Diencephalon (tissue), 1 donor: Measurements from ENCODE around the gene MAP2K7. TPM values are rescaled to one million over a fixed set of nuclear protein-coding genes. Genes with fewer than 3 reads are reported as not detected.

Source experiments
- total RNA-seq: library from RNA; depleted of rRNA; stranded (reverse); fragments of >200 nt; gene quantifications from one replicate; pipeline ENCODE4 v1.2.3, GENCODE V29; 2014

MAP2K7 gene
- total RNA-seq, result 6.9 TPM

DNA sequence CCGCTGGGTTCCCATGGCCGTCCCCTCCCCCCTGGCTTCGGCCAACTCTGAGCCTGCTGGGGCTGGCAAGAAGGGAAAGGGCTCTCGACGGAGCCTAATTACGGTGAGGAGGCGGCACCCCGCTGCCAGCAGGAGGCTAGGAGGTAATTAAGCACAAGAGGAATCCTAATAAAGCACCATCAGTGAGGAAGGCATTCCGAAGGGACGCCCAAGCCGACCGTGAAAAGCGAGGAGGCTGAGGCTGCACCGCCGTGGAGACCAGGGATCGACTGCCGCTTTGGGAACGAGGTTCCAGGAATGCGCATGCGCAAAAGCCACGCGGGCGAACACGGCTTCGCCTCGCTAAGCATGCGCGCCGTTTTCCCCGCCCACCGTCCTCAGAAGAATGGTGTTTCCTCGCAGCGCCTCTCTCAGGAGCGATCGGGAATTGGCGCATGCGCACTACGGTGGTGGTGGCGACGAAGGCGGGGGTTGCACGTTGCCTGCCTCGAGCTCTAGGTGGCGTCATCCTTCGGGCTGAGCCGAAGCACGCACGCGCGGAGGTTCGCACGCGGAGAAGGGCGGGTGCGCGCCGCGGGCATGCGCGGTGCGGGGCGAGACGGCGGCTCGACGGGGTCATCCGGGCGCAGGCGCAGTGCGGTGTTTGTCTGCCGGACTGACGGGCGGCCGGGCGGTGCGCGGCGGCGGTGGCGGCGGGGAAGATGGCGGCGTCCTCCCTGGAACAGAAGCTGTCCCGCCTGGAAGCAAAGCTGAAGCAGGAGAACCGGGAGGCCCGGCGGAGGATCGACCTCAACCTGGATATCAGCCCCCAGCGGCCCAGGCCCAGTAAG is at the start of gene MAP2K7:
MAP2K7 (plus strand) TSS at position 634 of the 830 bp plus-strand sequence; CDS start at position 702, 68 bp downstream.

GRCh38 chr19:7874076-7874896 is 29.4 kb upstream of the MAP2K7 start, which contains the start of gene PRR36:
Gene PRR36, minus strand, starts transcription at chr19:7874390. Its CDS starts 701 bp downstream, at chr19:7873689.

DNA sequence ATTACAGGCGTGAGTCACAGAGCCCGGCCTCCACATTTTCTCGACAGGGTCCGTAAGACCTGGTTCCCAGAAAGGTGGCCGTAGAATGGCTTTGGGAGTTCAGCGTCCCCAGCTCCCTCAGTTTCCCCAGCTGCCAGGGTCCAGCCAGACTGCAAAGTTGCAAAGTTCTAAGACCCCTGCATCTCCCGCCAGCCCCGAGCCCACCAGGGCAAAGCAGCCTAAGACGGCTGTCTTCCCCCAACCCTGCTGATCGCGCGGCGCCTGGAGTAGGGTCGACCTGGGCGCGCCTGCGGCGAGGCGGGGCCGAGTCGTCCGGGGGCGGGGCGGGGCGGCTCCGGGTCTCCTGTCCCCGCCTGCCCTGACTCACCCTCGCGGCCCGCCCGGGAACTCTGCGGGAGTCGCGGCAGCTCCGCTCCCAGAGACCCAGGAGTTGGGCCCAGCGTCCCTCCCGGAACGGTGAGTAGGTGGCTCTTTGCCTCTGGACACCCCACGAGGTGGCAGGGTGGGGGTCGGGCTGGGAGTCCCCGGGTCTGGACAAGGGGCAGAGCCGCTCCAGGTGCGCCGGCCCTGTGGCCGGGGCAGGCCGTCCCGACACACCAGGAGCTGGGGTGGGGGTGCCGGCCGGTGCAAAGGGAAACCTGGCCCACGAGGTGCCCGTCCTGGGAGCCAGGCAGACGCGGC is 15.4 kb upstream of the MAP2K7 start, which contains the start of gene LRRC8E:
LRRC8E (plus strand) TSS at position 366 of the 681 bp plus-strand sequence. CDS start 7,094 bp downstream, outside the sequence.

GRCh38 chr19:7914598-7915045 is 10.9 kb downstream of the MAP2K7 start, which contains the start of gene TGFBR3L:
Gene TGFBR3L, plus strand, starts transcription at chr19:7914830.

GRCh38 chr19:7919610-7920518 is 16.2 kb downstream of the MAP2K7 start, which contains the start of gene SNAPC2:
Gene SNAPC2, plus strand, starts transcription at chr19:7920338. Its CDS starts 29 bp downstream, at chr19:7920367.

GRCh38 chr19:7926021-7926726 is 22.5 kb downstream of the MAP2K7 start, which contains the start of gene CTXN1:
Gene CTXN1, minus strand, starts transcription at chr19:7926135. Its CDS starts 597 bp downstream, at chr19:7925538.

GRCh38 chr19:7943444-7944176 is 39.9 kb downstream of the MAP2K7 start, which contains the start of gene TIMM44:
Gene TIMM44, minus strand, starts transcription at chr19:7943666. Its CDS starts 15 bp downstream, at chr19:7943651.

Other genes starting within 250 kb of the MAP2K7 start
- gene RETN, start 234.8 kb upstream of the MAP2K7 start, total RNA-seq, result 0.92 TPM
- gene MCEMP1, start 226.8 kb upstream of the MAP2K7 start, total RNA-seq, result not detected
- 16.1 TPM for gene TRAPPC5, start 223.0 kb upstream of the MAP2K7 start, total RNA-seq
- gene FCER2, start 201.7 kb upstream of the MAP2K7 start, total RNA-seq, result 0.46 TPM
- 0.92 TPM for gene CLEC4G, start 171.8 kb upstream of the MAP2K7 start, total RNA-seq
- gene CD209, start 156.3 kb upstream of the MAP2K7 start, total RNA-seq, result 0.69 TPM
- gene CLEC4M, start 140.6 kb upstream of the MAP2K7 start, total RNA-seq, result not detected
- gene EVI5L, start 73.7 kb upstream of the MAP2K7 start, total RNA-seq, result 55.4 TPM
- gene PRR36, start 29.5 kb upstream of the MAP2K7 start, total RNA-seq, result 3.5 TPM
- under 0.01 TPM for gene LRRC8E, start 15.4 kb upstream of the MAP2K7 start, total RNA-seq
- gene TGFBR3L, start 11.0 kb downstream of the MAP2K7 start, total RNA-seq, result not detected
- gene SNAPC2, start 16.5 kb downstream of the MAP2K7 start, total RNA-seq, result 7.4 TPM
- 29.3 TPM for gene CTXN1, start 22.3 kb downstream of the MAP2K7 start, total RNA-seq
- gene TIMM44, start 39.8 kb downstream of the MAP2K7 start, total RNA-seq, result 34.8 TPM
- gene ELAVL1, start 101.8 kb downstream of the MAP2K7 start, total RNA-seq, result 20.8 TPM
- gene CCL25, start 148.9 kb downstream of the MAP2K7 start, total RNA-seq, result not detected
- gene FBN3, start 245.7 kb downstream of the MAP2K7 start, total RNA-seq, result 22.1 TPM